Stimulated activated CD8-positive, alpha-beta memory T cell treated with anti-CD3 and anti-CD28 coated beads, Interleukin-15, amount 100 ng/mL, for 24 hours (primary cell): ENCODE measurements around the gene POLK.
"Not testable (repeated sequence)": the region's sequence is repeated elsewhere in the genome, so short reads cannot be mapped to it uniquely, and the experiment has no call there.

Source experiments
- DNase-seq: peaks from one replicate; pipeline ENCODE4 v3.0.0-alpha.2; 2020; ENCODE audit warnings: low read depth

The POLK gene

DNA sequence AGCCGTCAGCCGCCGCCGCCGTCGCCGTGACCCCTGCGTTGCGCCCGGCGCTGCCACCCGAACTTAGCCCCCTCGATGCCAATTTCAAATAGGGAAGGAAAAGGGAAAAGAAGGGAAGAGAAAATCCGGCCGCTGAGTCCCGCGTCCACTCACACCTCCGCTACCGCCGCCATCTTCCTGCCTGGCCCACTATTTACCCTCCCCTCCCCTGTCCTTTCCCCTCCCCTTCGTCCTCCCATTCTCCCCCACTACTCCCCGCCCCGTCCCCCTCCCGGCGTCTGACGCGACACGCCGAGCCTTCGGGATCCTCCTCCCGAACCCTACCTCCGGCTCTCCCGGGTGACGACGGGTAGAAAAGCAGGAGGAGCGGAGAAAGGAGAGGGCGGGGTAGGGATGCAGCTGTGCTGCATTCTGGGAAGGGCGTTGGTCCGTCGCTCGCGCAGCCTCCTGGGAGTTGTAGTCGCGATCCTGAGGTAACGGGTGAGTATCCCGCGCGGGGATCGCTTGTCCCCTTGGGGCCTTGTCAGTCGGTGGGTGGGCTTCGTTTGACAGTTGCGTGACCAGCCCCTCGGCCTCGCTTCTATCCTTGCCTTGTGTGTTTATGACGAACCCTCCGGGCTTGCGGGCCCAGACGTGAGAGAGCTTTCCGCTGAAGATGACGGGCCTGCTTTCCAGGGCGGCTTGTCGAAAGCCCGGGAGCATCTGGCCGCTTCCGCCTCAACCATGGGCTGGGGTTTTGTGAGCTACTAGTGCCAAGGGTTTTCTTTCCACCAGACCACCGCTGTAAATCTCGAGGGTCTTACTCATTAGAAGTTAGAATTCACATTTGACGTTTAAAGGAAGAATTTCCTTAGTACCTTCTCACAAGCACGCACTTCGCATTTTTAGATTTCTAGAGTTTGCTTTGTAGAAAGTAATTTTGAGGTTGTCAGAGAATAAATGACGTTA is at the start of gene POLK, which contains the start of gene CERT1:
Gene POLK (plus strand): TSS at position 457 of the 948 bp plus-strand sequence.
Gene CERT1 (minus strand): TSS at position 195 of the 948 bp plus-strand sequence. CDS start 422 bp downstream, outside the sequence.
- peak; percentile 72 for DNase-seq

DNA sequence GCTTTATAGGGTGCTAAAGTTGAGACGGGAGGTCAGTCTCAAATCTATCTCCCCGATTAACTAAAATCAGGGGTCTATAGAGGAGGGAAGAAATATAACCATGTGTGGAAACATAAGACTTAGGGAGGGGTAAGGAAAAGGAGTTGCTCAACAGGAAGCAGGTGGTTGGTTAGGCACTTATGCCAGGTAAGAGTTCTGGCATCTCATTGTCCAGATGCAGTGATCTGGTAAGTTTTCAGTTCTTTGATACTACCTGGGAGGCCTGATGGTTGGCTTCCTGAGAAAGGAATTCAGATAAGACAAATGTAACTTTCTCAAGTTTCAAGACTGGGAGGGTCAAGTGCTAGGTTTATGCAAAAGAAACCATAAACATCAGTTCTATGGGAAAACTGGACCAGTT is 48.0 kb upstream of the POLK start:
- no peak for DNase-seq

DNA sequence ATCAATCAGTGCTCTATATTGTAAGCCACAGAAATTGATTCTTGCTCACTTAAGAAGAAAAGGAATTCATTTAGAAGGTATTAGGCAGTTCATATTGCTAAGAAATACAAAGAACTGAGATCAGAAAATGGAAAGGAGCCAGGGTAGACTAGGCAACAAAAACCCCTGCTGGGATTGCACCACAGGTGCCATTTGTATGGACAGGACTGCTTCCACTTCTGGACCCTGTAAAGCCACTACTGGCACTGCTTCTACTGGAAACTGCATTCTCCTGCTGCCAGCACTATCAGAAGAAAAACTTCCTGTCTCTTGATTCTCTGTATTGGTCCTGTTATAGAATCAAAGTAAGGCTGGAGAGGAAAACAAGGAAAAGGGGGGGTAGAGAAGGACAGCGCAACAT is 46.2 kb upstream of the POLK start:
- DNase-seq: no peak

DNA sequence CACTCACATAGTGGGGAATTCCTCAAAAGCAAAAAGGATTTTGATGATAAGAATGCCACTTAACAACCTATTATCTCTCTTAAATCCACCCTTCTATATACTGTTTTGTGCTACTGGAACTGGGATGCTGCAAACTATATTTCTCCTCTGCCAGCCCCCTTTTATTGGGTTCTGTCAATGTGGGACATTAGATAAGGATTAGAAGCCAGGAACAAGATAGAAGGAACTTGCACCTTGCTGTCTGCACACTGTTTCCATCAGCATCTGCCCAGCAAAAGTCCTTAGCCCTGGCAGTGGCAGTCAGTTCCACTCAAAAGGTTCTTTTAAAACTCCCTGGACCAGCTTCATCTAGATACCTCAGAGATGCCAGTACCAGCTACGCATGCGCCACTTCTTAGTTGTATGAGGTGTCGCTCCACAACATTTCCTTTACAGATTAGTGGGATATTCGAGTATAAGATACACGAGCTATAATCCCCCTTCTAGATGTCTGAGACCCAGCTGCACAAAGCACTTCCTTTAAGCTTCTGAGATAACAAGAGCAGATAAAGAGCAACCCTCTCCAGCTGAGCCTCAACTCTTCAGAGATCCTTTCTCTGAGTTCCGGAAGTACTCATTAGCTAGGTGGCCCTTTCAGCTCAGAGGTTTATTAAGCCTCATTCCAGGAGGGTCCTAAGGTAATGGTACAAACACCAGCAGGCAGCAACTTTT is 45.5 kb upstream of the POLK start:
- DNase-seq: no peak

DNA sequence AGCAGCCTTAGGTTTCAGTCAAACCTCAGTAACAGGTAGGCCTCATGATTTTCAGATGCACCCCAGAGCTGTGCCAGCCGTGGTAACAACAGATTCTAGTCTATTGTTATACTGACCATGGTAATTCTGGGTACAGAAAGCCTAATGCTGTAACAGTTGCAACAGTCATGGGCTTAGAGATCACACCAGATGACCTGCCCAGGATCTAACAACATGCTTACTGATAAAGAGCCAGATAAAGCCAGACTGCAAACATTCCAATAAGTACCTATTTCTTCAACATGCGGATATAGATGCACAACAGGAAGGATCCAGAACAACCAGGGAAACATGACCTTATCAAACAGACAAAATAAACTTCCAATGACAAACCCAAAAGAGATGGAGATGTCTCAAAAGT is 43.1 kb upstream of the POLK start:
- no peak for DNase-seq

DNA sequence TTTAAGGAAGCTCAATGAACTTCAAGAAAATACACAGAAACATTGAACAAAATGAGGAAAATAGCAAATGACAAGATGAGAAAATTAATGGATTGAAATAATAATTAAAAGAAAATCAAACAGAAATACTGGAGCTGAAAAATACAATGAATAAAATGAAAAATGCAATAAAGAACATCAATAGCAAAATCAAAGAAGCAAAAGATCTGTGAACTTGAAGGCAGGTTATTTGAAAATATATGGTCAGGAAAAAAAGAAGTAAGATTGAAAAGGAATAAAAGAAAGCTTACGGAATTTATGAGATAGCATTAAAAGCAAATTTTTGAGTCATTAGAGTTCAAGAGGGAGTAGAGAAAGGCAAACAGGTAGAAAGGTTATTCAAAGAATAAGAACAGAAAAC is 42.7 kb upstream of the POLK start:
- no peak for DNase-seq

DNA sequence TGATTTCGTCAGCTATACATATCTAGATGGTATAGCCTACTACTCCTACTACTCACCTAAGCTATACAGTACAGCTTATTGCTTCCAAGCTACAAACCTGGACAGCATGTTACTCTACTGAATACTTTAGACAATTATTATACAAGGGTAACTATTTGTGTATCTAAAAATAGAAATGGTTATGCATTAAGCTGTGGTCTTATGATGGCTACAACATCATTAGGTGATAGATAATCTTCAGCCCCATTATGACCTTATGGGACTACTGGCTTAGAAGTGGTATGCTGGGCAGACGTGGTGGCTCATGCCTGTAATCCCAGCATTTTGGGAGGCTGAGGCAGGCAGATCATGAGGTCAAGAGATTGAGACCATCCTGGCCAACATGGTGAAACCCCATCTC is 40.5 kb upstream of the POLK start:
- DNase-seq: no peak

DNA sequence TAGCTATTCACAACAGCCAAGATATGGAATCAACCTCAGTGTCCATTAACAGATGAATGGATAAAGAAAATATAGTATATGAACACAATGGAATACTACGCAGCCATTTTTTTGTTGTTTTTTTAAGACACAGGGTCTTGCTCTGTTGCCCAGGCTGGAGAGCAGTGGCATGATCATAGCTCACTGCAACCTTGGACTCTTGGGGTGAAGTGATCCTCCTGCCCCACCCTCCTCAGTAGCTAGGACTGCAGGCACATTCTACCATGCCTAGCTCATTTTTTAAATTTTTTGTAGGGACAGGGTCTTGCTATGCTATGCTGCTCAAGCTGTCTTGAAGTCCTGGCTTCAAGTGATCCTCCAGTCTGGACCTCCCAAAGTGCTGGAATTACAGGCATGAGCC is 38.7 kb upstream of the POLK start:
- DNase-seq: no peak

DNA sequence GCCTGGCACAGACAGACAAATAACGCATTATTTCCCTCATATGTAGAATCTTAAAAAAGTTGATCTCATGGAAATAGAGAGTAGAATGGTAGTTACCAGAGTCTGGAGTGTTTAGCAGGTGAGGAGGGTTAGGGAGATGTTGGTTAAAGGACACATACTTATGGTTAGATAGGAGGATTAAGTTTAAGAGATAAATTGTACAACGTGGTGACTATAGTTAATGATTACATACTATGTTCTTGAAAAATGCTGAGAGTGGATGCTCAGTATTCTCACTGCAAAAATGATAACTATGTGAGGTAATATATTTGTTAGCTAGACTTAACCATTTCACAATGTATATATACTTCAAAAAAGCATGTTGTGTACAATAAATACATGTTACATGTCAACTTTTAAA is 38.2 kb upstream of the POLK start:
- DNase-seq: no peak

DNA sequence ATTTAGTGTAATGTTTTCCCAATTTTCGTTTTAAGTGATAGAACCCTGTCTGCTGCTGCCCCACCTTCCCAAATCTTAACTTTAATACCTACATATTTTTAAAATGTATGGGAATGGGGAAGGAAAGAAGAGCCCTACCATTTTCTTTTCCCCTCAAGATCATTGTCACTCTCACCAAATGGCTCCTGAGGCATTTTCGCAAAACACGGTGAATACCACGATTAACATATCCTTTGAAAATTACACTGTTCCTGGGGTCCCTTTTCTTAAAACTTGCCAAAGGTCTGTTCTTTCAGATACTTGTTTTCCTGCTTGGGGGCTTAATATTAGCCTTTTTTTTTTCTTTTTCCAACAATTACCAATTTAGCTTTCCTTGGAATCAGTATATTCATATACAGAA is 36.3 kb upstream of the POLK start:
- DNase-seq: no peak

DNA sequence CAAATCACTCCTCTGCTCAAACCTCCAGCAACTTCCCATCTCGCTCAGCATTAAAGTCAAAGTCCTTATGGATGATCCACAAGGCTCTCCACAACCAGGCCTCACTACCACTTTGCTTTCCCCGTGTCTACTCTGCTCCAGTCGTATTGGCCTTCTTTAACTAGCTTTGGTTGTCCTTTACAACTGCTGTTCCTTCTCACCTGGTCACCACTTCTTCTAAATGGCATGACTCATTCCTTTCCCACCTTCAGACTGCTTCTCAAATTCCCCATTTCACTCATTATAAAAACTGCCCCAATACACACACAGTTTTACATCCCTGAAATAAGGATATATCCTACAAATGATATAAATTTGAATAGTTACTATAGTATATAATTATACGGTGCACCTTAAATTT is 30.7 kb upstream of the POLK start:
- no peak for DNase-seq

DNA sequence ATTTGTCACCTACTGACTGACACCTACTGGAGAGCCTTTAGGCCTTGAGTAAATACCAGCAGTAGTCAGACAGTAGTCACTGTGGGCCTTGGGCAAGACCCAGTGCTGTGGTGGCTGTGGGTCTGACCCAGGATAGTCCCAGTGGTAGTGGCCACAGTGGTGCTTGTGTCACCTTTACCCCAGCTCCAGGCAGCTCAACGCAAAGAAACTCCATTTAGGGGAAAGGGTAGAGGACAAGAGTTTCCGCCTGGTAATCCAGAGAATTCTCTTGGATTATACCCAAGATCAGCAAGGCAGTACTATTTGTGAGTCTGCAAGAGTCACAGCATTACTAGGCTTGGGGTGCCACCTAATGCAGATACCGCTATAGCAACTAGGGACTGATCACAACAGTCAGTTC is 29.2 kb upstream of the POLK start:
- no peak for DNase-seq

DNA sequence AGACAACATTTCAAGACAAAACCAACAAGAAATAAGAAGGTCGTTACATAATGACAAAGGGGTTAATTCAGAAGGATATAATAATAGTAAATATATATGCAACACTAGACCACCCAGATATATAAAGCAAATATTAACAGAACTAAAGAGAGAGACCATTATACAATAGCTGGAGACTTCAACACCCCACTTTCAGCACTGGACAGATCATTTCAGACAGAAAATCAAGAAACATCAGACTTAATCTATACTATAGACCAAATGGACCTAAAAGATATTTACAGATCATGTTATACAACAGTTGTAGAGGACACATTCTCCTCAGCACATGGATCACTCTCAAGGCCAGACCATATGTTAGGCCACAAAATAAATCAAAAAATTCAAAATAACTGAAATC is 27.1 kb upstream of the POLK start:
- no peak for DNase-seq

DNA sequence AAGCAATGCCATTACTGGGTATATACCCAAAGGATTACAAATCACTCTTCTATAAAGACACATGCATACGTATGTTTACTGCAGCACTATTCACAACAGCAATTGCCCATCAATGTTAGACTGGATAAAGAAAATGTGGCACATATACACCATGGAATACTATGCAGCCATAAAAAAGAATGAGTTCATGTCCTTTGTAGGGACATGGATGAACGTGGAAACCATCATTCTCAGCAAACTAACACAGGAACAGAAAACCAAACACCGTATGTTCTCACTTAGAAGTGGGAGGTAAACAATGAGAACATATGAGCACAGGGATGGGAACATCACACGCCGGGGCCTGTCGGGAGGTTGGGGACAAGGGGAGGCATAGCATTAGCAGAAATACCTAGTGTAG is 21.8 kb upstream of the POLK start:
- DNase-seq: not testable (repeated sequence)

DNA sequence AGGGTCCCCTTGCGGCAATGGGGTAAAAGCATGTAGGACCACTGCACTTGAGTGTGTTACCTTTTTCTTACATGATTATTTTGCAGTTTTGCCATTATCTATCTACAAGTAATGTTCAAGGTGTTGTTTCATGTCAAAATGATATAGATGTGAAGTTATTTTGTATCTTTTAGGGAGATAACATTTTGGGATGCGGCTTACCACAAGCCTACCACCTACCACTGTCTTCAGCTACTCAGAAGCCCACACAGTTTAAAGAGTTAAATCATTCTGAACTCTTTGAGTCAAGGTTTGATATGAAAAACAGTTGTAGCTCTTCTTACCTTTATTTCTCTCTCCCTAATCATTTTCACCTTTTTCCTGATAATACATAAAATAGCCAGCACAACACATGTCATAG is 20.1 kb upstream of the POLK start:
- no peak for DNase-seq

DNA sequence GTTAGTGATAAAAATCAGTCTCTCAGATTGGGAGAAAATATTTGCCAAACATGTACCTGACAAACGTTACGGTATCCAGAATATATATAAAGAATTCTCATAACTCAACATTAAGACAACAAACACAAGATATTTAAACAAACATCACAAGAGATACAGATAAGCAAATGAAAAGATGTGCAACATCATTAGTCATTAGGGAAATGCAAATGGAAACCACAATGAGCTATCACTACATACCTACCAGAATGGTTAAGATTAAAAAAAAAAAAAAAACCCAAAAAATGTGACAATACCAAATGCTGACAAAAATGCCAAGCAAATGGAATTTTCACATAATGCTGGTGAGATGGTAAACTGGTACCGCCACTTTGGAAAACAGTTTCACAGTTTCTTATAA is 15.7 kb upstream of the POLK start:
- DNase-seq: no peak

DNA sequence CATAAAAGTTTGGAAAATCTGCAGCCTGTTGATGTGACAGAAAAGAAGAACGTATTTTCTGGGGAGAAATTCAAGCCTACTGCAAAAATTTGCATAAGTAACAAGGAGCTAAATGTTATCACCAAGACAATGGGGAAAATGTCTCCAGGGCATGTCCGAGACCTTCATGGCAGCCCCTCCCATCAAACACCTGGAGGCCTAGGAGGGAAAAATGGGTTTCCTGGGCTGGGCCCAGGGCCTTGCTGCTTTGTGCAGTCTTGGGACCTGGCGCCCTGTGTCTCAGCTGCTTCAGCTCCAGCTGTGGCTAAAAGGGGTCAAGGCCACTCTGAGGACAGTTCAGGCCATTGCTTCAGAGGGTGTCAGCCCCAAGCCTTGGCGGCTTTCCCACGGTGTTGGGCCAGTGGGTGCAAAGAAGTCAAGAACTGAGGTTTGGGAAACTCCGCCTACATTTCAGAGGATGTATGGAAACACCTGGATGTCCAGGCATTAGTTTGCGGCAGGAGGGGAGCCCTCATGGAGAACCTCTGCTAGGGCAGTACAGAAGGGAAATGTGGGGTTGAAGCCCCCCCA is 13.4 kb upstream of the POLK start:
- no peak for DNase-seq

DNA sequence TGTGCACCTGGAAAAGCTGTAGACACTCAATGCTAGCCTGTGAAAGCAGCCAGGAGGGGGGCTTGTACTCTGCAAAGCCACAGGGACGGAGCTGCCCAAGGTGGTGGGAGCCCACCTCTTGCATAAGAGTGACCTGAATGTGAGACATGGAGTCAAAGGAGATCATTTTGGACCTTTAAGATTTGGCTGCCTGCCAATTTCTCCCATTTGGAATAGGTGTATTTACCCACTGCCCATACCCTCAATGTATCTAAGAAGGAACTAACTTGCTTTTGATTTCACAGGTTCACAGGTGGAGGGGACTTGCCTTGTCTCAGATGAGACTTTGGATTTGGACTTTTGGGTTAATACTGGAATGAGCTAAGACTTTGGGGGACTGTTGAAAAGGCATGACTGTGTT is 12.8 kb upstream of the POLK start:
- not testable (repeated sequence) for DNase-seq

DNA sequence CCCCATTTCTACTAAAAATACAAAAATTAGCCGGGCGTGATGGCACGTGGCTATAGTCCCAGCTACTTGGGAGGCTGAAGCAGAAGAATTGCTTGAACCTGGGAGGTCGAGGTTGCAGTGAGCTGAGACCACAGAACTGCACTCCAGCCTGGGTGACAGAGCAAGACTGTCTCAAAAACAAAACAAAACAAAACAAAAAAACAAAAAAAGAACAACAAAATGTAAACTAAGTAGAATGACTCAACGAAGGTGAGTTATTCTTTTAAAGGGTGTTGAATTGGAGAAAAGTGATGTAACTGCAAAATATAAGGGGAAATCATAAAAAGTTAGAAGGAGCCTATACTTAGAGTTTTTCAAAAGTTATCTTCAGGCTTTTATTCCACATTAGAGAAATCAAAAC is 6.6 kb upstream of the POLK start:
- DNase-seq: not testable (repeated sequence)

DNA sequence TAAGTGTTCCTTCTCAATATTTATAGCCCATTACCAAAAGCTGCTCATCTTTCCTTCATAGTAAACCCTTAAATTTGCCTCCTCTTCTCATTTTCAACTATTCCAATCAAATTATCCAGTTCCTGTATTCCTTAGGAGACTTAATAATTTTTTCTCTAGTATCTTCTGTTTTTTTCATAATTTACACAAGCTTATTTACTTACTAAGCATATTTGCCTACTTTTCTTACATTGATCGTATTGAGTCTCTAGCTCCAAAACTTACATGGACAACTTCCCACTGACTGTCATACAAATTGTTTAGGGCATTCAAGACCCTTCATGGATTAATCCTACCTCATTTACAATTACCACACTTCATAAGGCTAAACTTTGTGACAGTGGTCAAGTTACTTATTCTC is 3.9 kb upstream of the POLK start:
- DNase-seq: no peak

DNA sequence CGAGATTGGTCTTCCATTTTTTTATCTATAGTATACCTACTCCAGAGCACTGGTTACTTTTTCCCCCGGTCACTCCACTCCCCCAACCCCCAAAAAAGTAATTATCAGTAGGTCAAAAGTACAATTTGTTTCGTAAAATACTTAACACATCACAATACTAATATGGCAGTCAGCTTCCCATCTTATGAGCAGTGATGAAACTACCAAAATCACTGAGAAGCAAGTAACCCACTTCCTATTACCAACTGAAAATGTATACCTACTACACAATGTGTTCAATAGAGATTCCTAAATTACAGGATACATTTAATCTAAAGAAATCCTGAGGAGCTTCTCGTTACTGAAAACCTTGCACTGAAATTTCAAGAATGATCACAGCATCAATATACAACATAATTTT is 2.1 kb upstream of the POLK start:
- DNase-seq: no peak

DNA sequence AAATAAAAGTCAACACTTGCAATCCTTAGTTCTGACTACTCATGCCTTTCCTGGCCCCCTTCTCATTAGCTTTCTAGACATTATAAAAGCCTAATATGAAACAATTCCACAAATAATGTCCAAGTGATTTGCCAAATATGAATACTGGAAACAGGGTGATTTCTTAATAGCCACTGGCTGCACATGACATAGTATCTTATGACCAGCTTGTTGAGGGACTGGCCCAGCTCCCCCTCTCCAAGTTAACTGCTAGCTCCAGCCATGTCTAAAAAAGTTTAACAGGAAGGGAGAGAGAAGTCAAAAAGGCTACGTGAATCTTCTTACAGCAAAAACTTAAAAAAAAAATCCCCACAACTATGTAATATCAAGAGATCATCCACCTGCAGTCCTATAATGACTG is 1.7 kb upstream of the POLK start:
- DNase-seq: no peak

DNA sequence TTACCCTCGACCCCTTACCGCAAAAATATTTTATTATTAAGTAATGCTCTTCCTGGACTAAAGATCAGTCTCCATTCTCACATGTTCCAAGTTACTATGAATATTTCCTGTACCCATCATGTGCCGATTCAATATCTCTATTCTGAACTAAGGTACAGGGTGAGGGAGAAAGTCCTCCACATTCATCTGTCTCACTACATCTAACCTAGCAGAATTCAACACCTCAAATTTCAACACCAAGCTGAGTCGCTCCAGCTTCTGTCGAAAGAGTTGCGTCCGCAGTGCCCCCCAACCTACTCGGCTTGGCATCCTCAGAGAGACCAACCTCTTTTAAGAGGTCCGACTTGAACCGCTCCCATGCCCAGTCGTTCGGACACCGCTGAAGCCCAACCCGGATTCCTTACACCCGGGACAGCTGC is 1.3 kb upstream of the POLK start:
- no peak for DNase-seq
